Stimulated activated CD4-positive, alpha-beta T cell treated with anti-CD3 and anti-CD28 coated beads, TNF-alpha, amount 100 ng/mL, for 1 hour (primary cell): ENCODE results near the gene KCNJ9.
"Not testable (repeated sequence)": the region's sequence is repeated elsewhere in the genome, so short reads cannot be mapped to it uniquely, and the experiment has no call there.

ENCODE experiments used
- DNase-seq, 3 donors: peaks; one replicate each; pipeline ENCODE4 v3.0.0-alpha.2; 2020; ENCODE audit warnings: low read depth in 3 of 3, low spot score in 1 of 3

KCNJ9 gene

DNA sequence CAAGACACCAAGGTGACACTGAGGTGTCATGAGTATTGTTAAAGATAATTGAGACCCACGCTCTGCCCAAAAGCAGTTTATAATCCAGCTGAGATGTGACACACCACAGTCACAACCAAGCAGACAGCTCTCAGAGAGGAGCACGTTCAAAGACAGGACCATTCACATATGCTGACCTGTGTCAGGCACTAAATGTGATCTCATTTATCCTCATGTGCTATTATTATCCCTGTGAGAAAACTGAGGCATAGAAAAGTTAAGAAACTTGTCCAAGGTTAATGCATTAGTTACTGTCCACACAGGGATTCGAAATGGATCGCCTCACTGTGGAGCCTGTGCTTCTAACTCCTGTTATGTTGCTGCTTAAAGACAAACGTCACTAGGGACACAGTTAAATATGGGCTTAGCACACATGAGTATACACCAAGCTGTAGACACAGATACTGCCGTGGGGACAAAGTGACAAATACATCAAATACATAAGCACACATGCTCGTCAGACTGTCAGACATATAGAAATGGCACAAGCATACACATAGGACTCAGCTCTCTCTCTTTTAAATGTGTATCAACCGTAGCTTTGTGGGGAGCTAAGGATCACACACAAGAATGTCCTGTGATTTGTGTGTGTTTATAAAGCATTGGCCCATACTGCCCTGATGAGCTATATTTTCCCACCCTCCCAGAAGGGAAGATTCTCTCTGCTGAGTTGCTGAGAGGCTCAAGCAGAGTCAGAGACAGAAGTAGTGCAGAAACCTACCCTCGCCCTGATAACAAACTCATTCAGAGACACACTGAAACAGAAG lies 20.6 kb downstream of the KCNJ9 start:
- DNase-seq = no peak

DNA sequence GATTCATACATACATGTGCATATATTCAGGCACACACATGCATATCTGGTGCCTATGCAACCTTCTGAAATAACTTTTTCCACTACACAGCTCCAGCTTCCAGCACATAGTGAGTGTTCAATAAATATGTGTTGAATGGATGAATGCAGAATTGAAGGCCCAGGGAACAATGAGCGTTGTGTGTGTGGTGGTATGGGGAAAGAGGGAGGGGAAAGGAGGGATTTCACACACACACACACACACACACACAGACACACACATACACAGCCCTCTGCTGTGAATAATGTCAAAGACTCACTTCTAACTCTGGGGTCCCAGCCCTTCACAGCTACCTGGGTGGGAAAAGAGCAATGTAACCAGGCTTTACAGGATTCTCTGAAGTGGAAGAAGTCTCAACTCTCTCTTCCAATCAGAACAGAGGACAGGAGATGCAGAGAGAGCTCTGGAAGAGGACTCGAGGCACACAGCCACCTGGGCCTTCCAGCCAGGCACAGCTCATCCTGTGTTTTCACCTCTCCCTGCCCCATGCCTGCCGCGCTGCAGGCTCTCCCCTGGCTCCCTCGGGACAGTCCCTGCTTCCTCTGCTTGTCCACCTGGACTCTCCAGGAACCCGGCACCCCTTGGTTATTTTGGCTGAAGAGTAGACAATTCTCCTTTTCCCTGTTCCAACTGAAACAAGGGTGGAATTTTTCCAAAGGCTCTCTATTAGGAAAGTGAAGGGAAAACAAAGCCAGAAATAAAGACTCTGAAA lies 22.5 kb downstream of the KCNJ9 start:
- no peak for DNase-seq

DNA sequence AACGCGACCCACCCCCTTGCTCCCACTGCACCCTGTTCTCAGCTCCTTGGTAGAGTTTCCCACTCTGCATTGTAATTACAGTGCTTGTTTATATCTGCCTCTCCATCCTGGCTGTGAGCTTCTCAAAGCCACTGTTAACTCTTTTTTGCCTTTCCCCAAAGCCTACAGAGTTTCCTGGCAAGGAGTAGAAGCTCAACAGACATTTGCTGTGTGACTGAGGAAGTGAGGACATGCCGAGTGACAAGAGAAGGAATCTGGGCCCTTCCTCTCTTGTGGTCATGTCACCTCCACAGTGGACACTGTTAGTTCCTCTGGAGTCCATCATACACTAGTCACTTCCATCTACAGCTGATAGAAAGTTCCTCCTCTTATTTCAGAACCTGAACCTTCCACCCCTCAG lies 23.1 kb downstream of the KCNJ9 start:
- no peak for DNase-seq

DNA sequence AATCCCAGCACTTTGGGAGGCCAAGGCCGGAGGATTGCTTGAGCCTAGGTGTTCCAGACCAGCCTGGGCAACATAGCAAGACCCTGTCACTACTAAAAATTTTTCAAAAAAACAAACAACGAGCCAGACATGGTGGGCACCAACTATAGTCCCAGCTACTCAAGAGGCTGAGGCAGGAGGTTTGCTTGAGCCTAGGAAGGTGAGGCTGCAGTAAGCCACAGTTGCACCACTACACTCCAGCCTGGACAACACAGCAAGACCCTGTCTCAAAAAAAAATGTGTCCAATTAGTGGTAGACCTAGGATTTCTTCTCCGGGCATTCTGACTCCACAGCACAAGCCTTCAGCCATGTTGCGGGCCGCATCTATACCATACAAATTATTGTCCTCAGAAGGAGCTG lies 23.8 kb downstream of the KCNJ9 start:
- DNase-seq = no peak

DNA sequence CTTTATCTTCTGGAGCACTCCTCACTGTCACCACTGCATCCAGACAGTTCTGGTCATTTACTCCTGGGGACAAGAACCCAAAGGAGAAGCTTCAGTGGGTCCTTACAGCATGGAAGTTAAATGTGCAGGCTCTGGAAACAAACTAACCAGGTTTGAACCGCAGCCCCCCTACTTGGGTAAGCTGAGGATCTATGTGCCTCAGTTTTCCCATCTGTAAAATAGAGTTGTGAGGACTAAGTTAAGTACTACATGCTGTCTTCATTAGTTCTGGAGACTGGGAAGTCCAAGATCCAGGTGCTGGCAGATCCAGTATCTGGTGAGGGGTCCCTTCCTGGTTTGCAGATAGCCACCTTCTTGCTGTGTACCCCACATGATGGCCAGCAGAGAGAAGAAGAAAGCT lies 26.2 kb downstream of the KCNJ9 start:
- DNase-seq = no peak

DNA sequence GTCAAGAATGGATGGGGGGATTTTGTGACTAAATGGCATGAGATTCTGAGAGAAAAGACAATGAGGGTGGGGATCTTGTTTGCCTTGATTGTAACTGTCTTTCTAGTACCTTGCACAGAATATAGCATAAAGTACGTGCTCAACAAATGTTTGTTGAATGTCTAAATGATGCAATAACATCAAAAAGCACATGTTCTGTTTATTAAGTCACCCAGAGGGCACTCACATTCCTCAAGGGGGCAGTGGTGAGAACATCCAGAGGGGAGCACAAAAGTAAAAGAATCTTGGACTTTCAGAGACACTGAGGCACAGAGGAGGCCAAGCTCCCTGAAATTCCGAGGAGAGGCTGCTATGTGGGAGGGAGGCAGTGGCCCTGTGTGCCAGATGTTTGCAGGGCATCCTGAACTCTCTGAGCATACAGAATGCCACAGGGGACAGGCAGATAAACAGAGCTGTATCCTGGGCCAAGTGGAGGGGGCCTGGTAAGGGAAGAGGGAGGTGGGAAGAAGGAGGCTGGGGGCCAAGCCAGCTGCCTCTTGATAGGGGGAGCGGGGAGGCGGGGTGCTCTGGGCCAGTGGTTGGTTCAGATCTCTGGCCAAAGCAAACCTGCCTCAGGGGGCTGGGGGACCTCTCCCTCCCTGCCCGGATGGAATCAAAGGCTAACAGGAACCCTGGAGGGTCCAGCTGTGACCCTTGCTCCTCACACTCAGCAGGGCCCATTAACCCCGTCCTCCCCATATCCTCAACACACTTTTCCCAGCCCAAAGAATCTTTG lies 27.7 kb downstream of the KCNJ9 start:
- DNase-seq = no peak

DNA sequence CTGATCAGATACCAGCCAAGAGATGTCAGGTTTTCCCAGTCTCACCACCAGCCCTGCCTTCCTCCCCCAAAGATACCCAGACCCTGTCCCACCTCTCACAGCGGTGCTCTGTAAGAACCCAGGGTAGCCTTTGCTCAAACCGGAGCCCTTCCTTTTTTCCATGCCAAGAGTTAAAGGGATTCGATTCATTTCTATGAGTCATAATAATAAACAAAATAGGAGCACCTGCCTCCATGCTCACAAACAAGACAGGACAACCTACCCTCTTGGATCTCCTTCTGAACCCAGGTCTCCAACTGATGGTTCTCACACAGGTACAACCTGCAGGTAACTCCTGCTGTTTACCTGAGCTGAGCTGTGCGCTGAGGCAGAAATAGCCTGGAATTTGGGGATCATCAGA lies 28.3 kb downstream of the KCNJ9 start:
- DNase-seq = no peak

DNA sequence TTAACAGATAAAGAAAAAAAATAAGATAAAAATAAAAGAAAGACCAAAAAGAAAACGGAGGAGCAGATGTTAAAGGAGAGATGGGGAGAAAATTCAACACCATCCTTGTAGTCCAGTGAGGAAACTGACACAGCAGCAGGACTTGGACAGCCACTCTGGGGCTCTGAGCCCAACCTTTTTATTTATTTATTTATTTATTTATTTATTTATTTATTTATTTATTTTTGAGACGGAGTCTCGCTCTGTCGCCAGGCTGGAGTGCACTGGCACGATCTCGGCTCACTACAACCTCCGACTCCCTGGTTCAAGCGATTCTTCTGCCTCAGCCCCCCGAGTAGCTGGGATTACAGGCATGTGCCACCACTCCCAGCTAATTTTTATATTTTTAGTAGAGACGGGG lies 30.1 kb downstream of the KCNJ9 start:
- not testable (repeated sequence) for DNase-seq

DNA sequence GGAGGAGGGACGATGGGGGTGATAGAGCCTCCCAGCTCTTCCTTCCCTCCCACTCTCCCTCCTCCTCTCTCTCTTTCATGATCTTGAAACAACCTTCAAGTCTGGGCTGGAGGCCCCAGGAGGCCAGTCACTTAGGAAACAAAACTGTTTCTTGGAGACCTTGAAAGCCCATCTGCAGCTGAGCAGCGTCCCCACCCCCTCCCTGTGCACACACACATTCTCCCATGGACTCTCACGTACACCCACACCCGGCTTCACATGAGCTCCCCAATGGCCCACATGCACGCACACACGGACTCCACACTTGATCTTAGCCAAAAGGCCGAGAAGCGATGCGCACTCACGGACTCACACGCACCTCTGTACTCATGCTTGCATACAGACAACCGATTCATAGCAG lies 31.0 kb downstream of the KCNJ9 start:
- no peak for DNase-seq

DNA sequence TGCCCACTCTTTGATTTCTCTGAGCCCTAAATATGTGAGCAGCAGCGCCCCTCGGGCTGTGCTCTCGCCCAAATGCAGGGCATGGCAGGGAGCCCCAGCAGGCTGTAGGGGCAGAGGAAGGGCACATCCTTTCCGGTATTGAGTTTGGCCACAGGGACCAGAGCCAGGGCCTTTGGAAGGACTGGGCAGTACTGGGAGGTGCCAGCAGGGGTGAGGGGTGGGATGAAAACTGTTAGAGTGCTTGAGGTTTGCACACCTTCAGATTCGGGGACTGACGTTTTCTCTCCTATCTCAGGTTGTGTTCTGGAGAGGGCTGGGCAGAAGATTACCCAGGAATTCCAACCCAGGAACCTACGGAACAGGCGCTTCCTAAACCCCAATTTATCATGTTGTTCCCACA lies 32.1 kb downstream of the KCNJ9 start:
- no peak for DNase-seq

DNA sequence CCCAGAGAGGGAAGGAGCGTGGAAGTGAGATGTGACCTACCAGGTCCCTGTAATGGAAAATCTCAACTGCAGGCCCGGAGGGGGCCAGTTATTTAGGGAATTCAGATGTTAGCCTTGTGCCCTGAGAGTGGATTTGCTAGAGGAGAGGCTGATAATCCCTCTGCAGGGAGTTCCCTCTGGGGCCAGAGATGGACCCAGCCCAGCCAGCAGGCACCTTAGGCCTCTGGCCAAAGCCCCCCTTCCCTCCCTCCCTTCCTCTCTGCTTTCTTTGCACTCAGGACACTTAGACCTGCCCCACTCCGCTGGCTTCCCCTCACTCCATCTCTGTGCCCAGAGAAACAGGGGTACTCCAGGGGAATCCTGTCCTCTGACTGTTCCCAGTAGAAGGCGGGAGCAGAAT lies 32.7 kb downstream of the KCNJ9 start:
- DNase-seq = no peak

DNA sequence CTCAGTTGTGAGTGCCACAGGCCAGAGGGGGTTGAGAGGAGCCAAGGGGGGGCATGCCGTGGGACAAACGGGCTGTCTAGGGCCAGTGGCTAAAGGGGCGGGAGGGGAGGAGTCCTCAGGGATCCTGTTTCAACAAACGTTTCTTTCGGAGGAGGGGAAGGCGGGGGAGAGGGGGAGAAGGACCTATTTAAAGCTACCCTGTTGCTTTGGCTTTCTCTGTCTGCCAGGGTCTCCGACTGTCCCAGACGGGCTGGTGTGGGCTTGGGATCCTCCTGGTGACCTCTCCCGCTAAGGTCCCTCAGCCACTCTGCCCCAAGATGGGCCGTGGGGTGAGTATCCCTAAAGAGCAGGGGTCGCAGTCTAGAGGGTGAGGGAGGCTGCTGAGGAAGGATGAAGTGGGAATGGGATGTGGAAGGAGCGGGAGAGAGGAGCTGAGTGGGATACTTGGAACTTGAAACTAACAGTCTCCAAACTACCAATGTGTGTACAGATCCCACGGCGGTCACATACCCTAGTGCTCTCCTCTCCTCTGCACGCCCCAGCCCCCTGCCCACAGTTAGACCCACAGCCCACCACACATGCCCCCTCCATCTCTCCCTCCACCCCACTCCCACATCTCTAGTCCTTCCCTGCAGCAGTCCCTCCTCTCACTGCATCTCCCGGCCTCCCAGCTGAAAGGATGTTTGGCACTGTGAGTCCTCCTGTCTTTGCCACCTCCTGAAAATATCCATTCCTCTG lies 34.4 kb downstream of the KCNJ9 start, which contains the start of gene ATP1A2:
TSS of gene ATP1A2 (plus strand) at position 215 of the 738 bp plus-strand sequence. CDS start at position 318, 103 bp downstream.
- DNase-seq = no peak

DNA sequence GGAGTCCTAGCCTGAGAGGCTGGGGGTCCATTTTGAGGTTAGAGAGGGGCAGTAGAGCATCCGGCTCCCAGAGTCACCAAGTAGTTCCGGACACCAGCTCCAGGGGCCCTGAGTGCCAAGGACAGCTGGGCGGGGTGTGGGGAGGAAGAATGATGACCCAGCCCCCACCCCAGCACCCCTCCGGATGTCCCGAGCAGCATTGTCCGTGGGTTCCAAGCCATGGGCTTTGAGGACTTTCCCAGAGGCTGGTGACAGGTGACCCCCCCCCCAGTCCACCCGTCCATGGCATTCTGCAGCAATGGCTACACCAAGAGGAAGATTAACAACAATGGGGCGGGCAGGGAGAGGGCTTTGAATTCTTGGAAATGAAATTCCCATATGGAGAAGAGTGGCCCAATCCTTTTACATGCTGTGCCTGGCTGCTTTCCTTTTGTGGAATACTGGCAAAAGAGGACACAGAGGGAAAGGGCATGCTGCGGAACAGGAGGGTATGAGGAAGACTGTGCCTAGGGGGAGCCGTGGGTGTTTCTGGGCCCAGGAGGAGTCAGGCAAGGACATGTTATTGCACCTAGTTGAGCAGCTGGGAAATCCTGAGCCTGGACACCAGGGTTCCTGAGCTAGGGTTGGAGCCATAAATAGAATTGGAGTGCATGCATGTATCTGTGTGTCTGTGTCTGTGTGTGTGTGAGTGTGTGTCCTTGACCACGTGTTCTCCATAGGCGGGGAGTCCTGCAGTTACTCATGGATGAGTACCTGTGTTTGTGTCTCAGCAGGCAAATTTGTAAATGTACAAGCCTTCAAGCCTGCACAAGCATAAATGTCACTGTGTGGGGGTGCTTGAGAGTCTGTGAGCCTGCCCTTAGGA lies 35.2 kb downstream of the KCNJ9 start:
- DNase-seq = no peak

DNA sequence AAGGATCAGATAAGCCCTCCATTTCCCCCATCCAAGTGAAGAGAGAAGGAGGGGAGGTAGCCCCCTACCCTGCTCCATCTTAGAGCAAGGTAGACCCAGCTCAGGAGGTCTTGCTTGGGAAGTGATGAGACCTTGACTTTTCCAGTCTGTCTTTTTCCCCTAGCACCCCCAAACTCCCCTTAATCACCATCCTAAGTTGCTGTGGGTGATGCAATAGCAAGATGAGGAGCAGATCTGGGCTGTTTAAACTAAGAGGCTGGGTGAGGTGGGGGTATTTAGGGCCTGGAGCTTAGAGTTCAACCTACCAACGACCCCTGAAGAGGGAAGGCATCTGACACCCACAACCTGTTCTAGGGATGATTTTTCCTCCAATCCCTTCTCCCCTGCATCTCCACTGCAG lies 36.0 kb downstream of the KCNJ9 start:
- no peak for DNase-seq

DNA sequence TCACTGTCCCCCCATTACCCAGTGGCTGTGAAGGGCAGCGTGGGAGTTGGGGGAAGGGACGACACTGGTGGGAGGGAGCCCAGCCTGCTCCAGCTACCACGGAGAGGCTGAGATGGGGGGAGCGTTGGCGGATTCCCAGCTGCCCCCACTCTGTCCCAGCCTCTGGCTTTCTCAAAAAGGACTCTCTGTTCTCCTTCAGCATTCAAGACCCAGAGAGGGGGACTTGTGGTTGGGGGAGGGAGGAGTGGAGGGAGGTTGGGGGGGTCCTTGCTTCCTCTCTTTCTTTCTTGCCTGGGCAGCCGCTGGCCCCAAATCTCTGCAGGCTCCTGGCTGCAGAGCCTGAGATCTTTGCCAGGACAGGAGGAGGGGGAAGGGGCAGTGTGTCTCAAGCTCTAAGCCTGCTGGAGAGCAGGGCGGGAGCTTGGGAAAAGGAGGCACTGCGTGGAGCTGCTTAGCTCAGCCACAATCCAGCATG lies 36.4 kb downstream of the KCNJ9 start:
- no peak for DNase-seq

DNA sequence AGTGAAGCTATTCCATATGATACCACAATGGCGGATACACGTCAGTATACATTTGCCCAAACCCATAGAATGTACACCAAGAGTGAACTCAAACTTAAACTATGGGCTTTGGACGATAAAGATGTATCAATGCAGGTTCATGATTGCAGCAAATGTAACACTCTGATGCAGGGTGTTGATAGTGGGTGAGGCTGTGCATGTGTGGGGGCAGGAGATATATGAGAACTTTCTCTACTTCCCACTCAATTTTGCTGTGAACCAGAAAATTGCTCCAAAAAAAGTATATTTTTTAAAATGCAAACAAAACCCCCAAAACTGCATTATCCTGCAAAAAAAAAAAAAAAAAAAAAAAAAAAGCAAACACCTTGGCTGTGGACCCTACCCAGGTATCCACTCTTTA lies 37.6 kb downstream of the KCNJ9 start:
- no peak for DNase-seq

DNA sequence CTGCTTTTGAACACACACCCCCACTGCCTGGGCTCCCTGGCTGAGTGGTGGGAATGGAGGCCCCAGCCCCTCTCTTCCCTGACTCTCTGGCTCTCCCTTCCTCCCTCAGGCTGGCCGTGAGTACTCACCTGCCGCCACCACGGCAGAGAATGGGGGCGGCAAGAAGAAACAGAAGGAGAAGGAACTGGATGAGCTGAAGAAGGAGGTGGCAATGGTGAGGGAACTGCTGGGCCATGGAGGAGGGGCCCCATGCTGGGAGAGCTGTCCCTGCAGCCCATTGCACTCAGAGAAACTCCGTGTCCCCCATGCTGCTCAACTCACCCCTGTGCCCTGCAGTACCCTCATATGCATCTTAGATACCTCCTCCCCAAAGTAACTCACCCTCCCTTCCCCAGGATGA lies 39.5 kb downstream of the KCNJ9 start:
- DNase-seq = no peak

DNA sequence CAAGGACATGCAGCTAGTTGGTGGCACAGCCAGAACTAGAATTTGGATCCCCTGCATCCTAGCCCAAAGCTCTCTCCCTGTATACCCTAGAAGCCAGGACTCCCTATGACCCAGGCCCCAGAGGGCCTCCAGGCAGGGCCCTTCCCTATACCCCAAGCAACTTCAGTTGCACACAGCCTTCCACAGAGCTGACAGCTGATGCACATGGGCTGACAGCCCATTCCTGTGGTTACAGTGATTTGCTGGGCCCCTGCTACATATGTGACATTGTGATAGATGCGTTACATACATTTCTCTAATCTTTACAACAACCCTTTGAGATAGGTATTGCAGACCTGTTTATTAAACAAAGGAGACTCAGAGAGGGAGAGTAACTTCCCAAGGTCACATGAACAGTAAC lies 40.0 kb downstream of the KCNJ9 start:
- no peak for DNase-seq

DNA sequence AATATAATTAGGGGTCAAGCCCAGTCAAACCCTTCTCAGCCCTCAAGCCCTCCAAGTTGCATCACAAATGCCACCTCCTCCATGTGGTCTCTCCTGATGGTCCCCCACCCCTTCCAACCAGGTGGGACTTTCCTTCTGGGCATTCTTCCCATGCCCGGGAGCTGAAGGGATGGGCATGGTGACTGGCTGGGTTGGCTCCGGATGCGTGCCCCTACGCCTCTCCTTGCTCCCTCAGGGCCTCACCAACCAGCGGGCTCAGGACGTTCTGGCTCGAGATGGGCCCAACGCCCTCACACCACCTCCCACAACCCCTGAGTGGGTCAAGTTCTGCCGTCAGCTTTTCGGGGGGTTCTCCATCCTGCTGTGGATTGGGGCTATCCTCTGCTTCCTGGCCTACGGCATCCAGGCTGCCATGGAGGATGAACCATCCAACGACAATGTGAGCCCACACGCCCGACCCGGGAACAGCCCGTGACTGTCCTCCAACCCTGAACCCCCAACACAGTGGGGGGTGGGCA lies 41.7 kb downstream of the KCNJ9 start:
- no peak for DNase-seq

DNA sequence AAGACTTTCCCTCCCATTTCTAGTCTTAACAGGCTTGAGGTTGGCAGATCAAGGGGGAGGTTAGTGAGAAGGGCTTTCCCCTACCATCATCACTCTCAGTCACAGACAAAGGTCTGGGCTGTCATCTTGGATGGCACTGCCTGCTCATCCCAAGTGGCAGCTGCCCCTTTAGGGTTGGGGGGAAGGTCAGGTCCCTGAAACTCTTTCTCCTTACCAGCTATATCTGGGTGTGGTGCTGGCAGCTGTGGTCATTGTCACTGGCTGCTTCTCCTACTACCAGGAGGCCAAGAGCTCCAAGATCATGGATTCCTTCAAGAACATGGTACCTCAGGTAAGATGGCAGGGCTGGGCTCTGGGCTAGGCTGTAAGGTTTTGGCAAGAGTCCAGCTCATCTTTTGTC lies 42.4 kb downstream of the KCNJ9 start:
- no peak for DNase-seq
